ENCODE data around the gene TRIM54.
A peak's percentile ranks its signal among the peaks of the same experiment; 100 is the strongest.
"Not testable (repeated sequence)": the region's sequence is repeated elsewhere in the genome, so short reads cannot be mapped to it uniquely, and the experiment has no call there.

TRIM54 gene

GRCh38 chr2:27282892-27283291 is 663 bp downstream of the TRIM54 start:
- no peak for DNase-seq (ENCODE audit: low spot score)

GRCh38 chr2:27284996-27285395 is 2.8 kb downstream of the TRIM54 start:
- DNase-seq (ENCODE audit: low spot score), result no peak

- DNase-seq (ENCODE audit: low spot score), result no peak
These were observed 3.3 kb downstream of the TRIM54 start for GRCh38 chr2:27285481-27285880.

GRCh38 chr2:27288610-27289009 is 6.4 kb downstream of the TRIM54 start:
- DNase-seq (ENCODE audit: low spot score), result no peak

GRCh38 chr2:27290549-27290948 is 8.3 kb downstream of the TRIM54 start:
- DNase-seq (ENCODE audit: low spot score), result no peak

GRCh38 chr2:27291865-27292264 is 9.6 kb downstream of the TRIM54 start:
- DNase-seq (ENCODE audit: low spot score), result no peak

- DNase-seq (ENCODE audit: low spot score), result no peak
These were observed 12.7 kb downstream of the TRIM54 start for GRCh38 chr2:27294928-27295327.

- DNase-seq (ENCODE audit: low spot score), result no peak
These were observed 14.3 kb downstream of the TRIM54 start for GRCh38 chr2:27296481-27296880.

GRCh38 chr2:27297195-27297594 is 15.0 kb downstream of the TRIM54 start:
- no peak for DNase-seq (ENCODE audit: low spot score)

- DNase-seq (ENCODE audit: low spot score), result no peak
These were observed 16.3 kb downstream of the TRIM54 start for GRCh38 chr2:27298391-27299080.

- not testable (repeated sequence) for DNase-seq (ENCODE audit: low spot score)
These were observed 18.4 kb downstream of the TRIM54 start for GRCh38 chr2:27300606-27301005.

GRCh38 chr2:27303093-27304025 is 21.1 kb downstream of the TRIM54 start:
- DNase-seq (ENCODE audit: low spot score), result peak; percentile 54

GRCh38 chr2:27304488-27305240 is 22.4 kb downstream of the TRIM54 start:
- DNase-seq (ENCODE audit: low spot score), result no peak

- no peak for DNase-seq (ENCODE audit: low spot score)
These were observed 23.3 kb downstream of the TRIM54 start for GRCh38 chr2:27305516-27305915.

GRCh38 chr2:27306136-27306535 is 23.9 kb downstream of the TRIM54 start:
- DNase-seq (ENCODE audit: low spot score), result no peak

GRCh38 chr2:27306573-27307286 is 24.5 kb downstream of the TRIM54 start:
- no peak for DNase-seq (ENCODE audit: low spot score)

- no peak for DNase-seq (ENCODE audit: low spot score)
These were observed 25.0 kb downstream of the TRIM54 start for GRCh38 chr2:27307287-27307544.

GRCh38 chr2:27307545-27308358 is 25.5 kb downstream of the TRIM54 start:
- no peak for DNase-seq (ENCODE audit: low spot score)

- no peak for DNase-seq (ENCODE audit: low spot score)
These were observed 26.2 kb downstream of the TRIM54 start, which contains the start of gene UCN for GRCh38 chr2:27308359-27308881. Gene UCN (minus strand): TSS chr2:27308445. CDS start chr2:27307895, 550 bp downstream.

GRCh38 chr2:27309651-27310050 is 27.4 kb downstream of the TRIM54 start:
- DNase-seq (ENCODE audit: low spot score), result no peak

GRCh38 chr2:27312152-27312551 is 29.9 kb downstream of the TRIM54 start:
- DNase-seq (ENCODE audit: low spot score), result no peak

Measured in Ammon's horn (tissue), 1 donor.